GM13976 (cell line): Measurements from ENCODE around the gene BCHE.

ENCODE experiments used
- DNase-seq: peaks from one replicate; pipeline ENCODE4 v3.0.0; 2012; ENCODE audit warnings: low spot score
- in situ Hi-C: fragments of 300-500 bp; cut with MboI; formaldehyde crosslinking; loops from one replicate; pipeline ENCODE4 v1.12.0; 2022; ENCODE audit warnings: low sequenced_read_pairs, mixed read lengths, inconsistent platforms; ENCODE audit not compliant: unreplicated experiment
- TF ChIP-seq, protein P1 (sequence below): IDR thresholded peaks from 2 replicates; pipeline ENCODE4 v1.5.1; 2012; ENCODE audit warnings: borderline replicate concordance, mild to moderate bottlenecking; ENCODE audit not compliant: insufficient read depth; ENCODE audit errors: extremely low read depth, missing control alignments, control extremely low read depth

Gene BCHE

GRCh38 chr3:165725296-165725695, 111.9 kb downstream of the BCHE start:
- no peak for DNase-seq
- TF ChIP-seq, protein P1, sequence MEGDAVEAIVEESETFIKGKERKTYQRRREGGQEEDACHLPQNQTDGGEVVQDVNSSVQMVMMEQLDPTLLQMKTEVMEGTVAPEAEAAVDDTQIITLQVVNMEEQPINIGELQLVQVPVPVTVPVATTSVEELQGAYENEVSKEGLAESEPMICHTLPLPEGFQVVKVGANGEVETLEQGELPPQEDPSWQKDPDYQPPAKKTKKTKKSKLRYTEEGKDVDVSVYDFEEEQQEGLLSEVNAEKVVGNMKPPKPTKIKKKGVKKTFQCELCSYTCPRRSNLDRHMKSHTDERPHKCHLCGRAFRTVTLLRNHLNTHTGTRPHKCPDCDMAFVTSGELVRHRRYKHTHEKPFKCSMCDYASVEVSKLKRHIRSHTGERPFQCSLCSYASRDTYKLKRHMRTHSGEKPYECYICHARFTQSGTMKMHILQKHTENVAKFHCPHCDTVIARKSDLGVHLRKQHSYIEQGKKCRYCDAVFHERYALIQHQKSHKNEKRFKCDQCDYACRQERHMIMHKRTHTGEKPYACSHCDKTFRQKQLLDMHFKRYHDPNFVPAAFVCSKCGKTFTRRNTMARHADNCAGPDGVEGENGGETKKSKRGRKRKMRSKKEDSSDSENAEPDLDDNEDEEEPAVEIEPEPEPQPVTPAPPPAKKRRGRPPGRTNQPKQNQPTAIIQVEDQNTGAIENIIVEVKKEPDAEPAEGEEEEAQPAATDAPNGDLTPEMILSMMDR: no peak
- in situ Hi-C loops: no loop called here
